GM12878 (cell line): ENCODE data around the gene CREBBP. TPM values are rescaled to one million over a fixed set of nuclear protein-coding genes. Genes with fewer than 3 reads are reported as not detected.

Experiments
- ATAC-seq: fragments of 200-7000 bp; cut with Tn5 transposase; 3 replicates; pipeline ENCODE4 v1.9.1; 2020; ENCODE audit warnings: mild to moderate bottlenecking, moderate library complexity
- BruUV-seq: library from RNA; stranded (reverse); fragments of 400-500 nt; replicated peaks from 2 replicates; lab custom pipeline; 2021; lab: Mats Ljungman, UMichigan
- CTCF ChIA-PET: fragments of 300-600 bp; sonication (Branson Sonifier 250); formaldehyde crosslinking; extraction: SDS; loops from one replicate; lab custom pipeline; 2021; ENCODE audit warnings: inconsistent platforms; lab: Yijun Ruan, JAX
- POLR2A ChIA-PET: fragments of 350-600 bp; formaldehyde crosslinking; extraction: SDS; loops from one replicate; lab custom pipeline; 2021; ENCODE audit warnings: inconsistent platforms; lab: Charles Lee
- RAD21 ChIA-PET: fragments of 300-600 bp; sonication (Branson Sonifier 250); formaldehyde crosslinking; loops from one replicate; lab custom pipeline; 2023; ENCODE audit warnings: antibody characterized with exemption; ENCODE audit not compliant: unreplicated experiment; lab: Charles Lee
- SMC1A ChIA-PET: fragments of 300-600 bp; sonication (Branson Sonifier 250); formaldehyde crosslinking; loops from one replicate; lab custom pipeline; 2023; ENCODE audit not compliant: unreplicated experiment, uncharacterized antibody; lab: Charles Lee
- DNase-seq: peaks from one replicate; pipeline ENCODE4 v3.0.0-alpha.2; 2011; ENCODE audit warnings: low read depth, low spot score
- FAIRE-seq: peaks from 3 replicates; lab custom pipeline; 2011; peaks lifted over from hg19 to GRCh38; lab: Jason Lieb, UNC
- H2AFZ ChIP-seq: 2 replicates; pipeline ENCODE4 v1.6.0; 2011; ENCODE audit warnings: low read depth, low read length, control low read depth; ENCODE audit not compliant: control insufficient read depth
- H3K27ac ChIP-seq: 2 replicates; pipeline ENCODE4 v1.5.1; 2011; ENCODE audit warnings: control low read depth; ENCODE audit not compliant: control insufficient read depth, insufficient read depth
- H3K27me3 ChIP-seq, 2 experiments: replicated peaks in 1 of 2; 2 replicates each; pipeline versions ENCODE4 v1.6.0 to v1.6.1; 2011; ENCODE audit warnings: low read length in 1 of 2; ENCODE audit not compliant: control insufficient read depth in 2 of 2, insufficient read depth in 2 of 2
- H3K36me3 ChIP-seq, 2 experiments: 2 replicates each; pipeline ENCODE4 v1.5.1; 2011; ENCODE audit warnings: low read length in 1 of 2; ENCODE audit not compliant: control insufficient read depth in 2 of 2, insufficient read depth in 2 of 2
- H3K4me1 ChIP-seq: 2 replicates; pipeline ENCODE4 v1.6.1; 2011; ENCODE audit warnings: mild to moderate bottlenecking, low read length, moderate library complexity, mixed read lengths; ENCODE audit not compliant: control insufficient read depth, insufficient read depth
- H3K4me2 ChIP-seq: 2 replicates; pipeline ENCODE4 v1.6.0; 2011; ENCODE audit warnings: control low read depth; ENCODE audit not compliant: control insufficient read depth, insufficient read depth
- H3K4me3 ChIP-seq: fragments of 200-600 bp; sonication (generic); 2 replicates; pipeline ENCODE4 v1.5.1; 2016
- H3K79me2 ChIP-seq: 2 replicates; pipeline ENCODE4 v1.6.0; 2011; ENCODE audit warnings: low read length; ENCODE audit not compliant: control insufficient read depth, insufficient read depth
- H3K9ac ChIP-seq: 2 replicates; pipeline ENCODE4 v1.8.0; 2011; ENCODE audit warnings: low read length, control low read depth, mixed read lengths; ENCODE audit not compliant: control insufficient read depth, insufficient read depth
- H3K9me3 ChIP-seq: replicated peaks from 3 replicates; pipeline ENCODE4 v1.5.1; 2011; ENCODE audit warnings: mild to moderate bottlenecking, low read length; ENCODE audit not compliant: control insufficient read depth, insufficient read depth
- H4K20me1 ChIP-seq: 2 replicates; pipeline ENCODE4 v1.6.0; 2011; ENCODE audit not compliant: control insufficient read depth, insufficient read depth
- BCL3 ChIP-seq: IDR thresholded peaks from 2 replicates; pipeline ENCODE4 v1.6.1; 2011; ENCODE audit warnings: borderline replicate concordance, low read depth, mild to moderate bottlenecking, moderate library complexity, low read length; ENCODE audit not compliant: insufficient read depth, poor library complexity, severe bottlenecking
- CTCF ChIP-seq, 3 experiments: IDR thresholded peaks in 2 of 3; conservative IDR thresholded peaks in 1 of 3; 2 replicates each; pipeline ENCODE4 v1.5.1; 2011; ENCODE audit warnings: low read depth in 3 of 3, low read length in 3 of 3, mild to moderate bottlenecking in 3 of 3, control low read depth in 2 of 3, moderate library complexity in 2 of 3, inconsistent platforms in 1 of 3, mixed read lengths in 1 of 3; ENCODE audit not compliant: control insufficient read depth in 2 of 3, insufficient read depth in 1 of 3; ENCODE audit errors: extremely low read depth in 1 of 3
- FOXM1 ChIP-seq: IDR thresholded peaks from 2 replicates; pipeline ENCODE4 v1.6.1; 2012; ENCODE audit warnings: low read depth, mild to moderate bottlenecking, inconsistent platforms, low read length, moderate library complexity
- JUNB ChIP-seq: IDR thresholded peaks from 2 replicates; pipeline ENCODE4 v1.6.1; 2016; ENCODE audit warnings: antibody characterized with exemption, mild to moderate bottlenecking
- MAX ChIP-seq: IDR thresholded peaks from 2 replicates; pipeline ENCODE4 v1.6.1; 2012; ENCODE audit warnings: low read depth, low read length, improper control_type of control experiment
- MTA2 ChIP-seq: fragments of 450-650 bp; IDR thresholded peaks from 2 replicates; pipeline ENCODE4 v1.6.1; 2016; ENCODE audit warnings: low read depth, mild to moderate bottlenecking, moderate library complexity
- RAD21 ChIP-seq: IDR thresholded peaks from 2 replicates; pipeline ENCODE4 v1.6.1; 2011; ENCODE audit warnings: mild to moderate bottlenecking, low read depth, low read length, moderate library complexity; ENCODE audit not compliant: insufficient read depth
- RBBP5 ChIP-seq: fragments of 200-600 bp; sonication (generic); conservative IDR thresholded peaks from 2 replicates; pipeline ENCODE4 v1.6.1; 2016
- RUNX3 ChIP-seq: IDR thresholded peaks from 2 replicates; pipeline ENCODE4 v1.6.1; 2012; ENCODE audit warnings: low read length, inconsistent platforms
- SREBF2 ChIP-seq: IDR thresholded peaks from 2 replicates; pipeline ENCODE4 v1.6.1; 2012; ENCODE audit warnings: mild to moderate bottlenecking, low read length
- ZBED1 ChIP-seq: IDR thresholded peaks from 2 replicates; pipeline ENCODE4 v1.6.1; 2016; ENCODE audit warnings: borderline replicate concordance
- ZNF622 ChIP-seq: fragments of 450-650 bp; IDR thresholded peaks from 2 replicates; pipeline ENCODE4 v1.6.1; 2017; ENCODE audit warnings: mild to moderate bottlenecking, inconsistent platforms
- ZNF687 ChIP-seq: fragments of 450-650 bp; IDR thresholded peaks from 2 replicates; pipeline ENCODE4 v1.6.1; 2017; ENCODE audit warnings: mild to moderate bottlenecking, moderate library complexity
- WGBS: methylation state at CpG from one replicate; pipeline ENCODE4 v1.1.6; 2016; ENCODE audit warnings: low lambda C conversion rate; ENCODE audit not compliant: insufficient replicate concordance, insufficient coverage; ENCODE audit errors: missing lambda C conversion rate; 5-methylcytosine and 5-hydroxymethylcytosine counted together
- in situ Hi-C: fragments of 300-500 bp; cut with MboI; formaldehyde crosslinking; loops from 9 replicates; pipeline ENCODE4 v1.14.3; 2018; ENCODE audit warnings: mixed read lengths
- intact Hi-C: fragments of 100-400 bp; cut with micrococcal nuclease; formaldehyde crosslinking; loops from one replicate; pipeline ENCODE4 v1.14.2; 2022; ENCODE audit not compliant: unreplicated experiment
- polyA plus RNA-seq, 11 experiments: library from polyadenylated mRNA; depleted of rRNA in 4 of 11; unstranded in 6 of 11; stranded (reverse) in 5 of 11; fragments of >200 nt; fragmentation: Nextera tagmentation in 4 of 11; fragmentation: Illumina TruSeq in 1 of 11; extraction: Ambion mirVana in 4 of 11; extraction: Trizol in 1 of 11; gene quantifications; 1 replicate in 1 of 11; 2 replicates in 10 of 11; pipeline versions ENCODE4 v1.2.1 to v1.2.3, GENCODE V29; 2011 to 2016; ENCODE audit warnings: inconsistent platforms in 2 of 11, missing spikeins in 2 of 11, low read depth in 1 of 11
- total RNA-seq, 4 experiments: library from RNA; depleted of rRNA in 3 of 4; stranded (reverse); fragments of >200 nt in 3 of 4; fragmentation: Illumina TruSeq in 1 of 4; extraction: Trizol in 1 of 4; gene quantifications; 2 replicates each; pipeline versions ENCODE4 v1.2.1 to v1.2.3, GENCODE V29; 2013 to 2021

The CREBBP gene
- total and polyA plus RNA-seq, 10 of the 15 experiments (the other 5 are each of a cell fraction or from before 2014, with no cell fraction given) = 3.4 to 32.7 (median 7.9) TPM

GRCh38 chr16:3839402-3840184, 40.9 kb downstream of the CREBBP start:
- no peak overlapping the region for H2AFZ ChIP-seq
- TF ChIP-seq ZBED1 (no peak), RUNX3 (no peak), MAX (no peak), RBBP5 (no peak), JUNB (no peak), SREBF2 (no peak), FOXM1 (no peak), CTCF (IDR thresholded peaks at IDR 0.05 in 2 of 3, conservative IDR thresholded peaks at IDR 0.05 in 1 of 3; ENCODE audit: control insufficient read depth in 2 of 3, extremely low read depth in 1 of 3, insufficient read depth in 1 of 3, low read depth in 3 of 3, low read length in 3 of 3) (no peak), RAD21 (no peak), ZNF622 (no peak), ZNF687 (no peak), MTA2 (no peak), BCL3 (no peak)
- TF ChIP-seq, all 136 proteins: peak for 0
- H3K9me3 ChIP-seq = no peaks in the 10 kb centered on the region
- ChIA-PET CTCF (no interaction called here), POLR2A (no interaction called here), SMC1A (no interaction called here), RAD21 (no interaction called here)
- peaks cover 50% of the 10 kb centered on the region for H3K79me2 ChIP-seq
- no peak for DNase-seq
- no peak overlapping the region for H3K27ac ChIP-seq
- in situ Hi-C loops (no loop called here), intact Hi-C loops (no loop called here)
- peaks cover 3% of the 10 kb centered on the region; the same call in 1 of the 2 replicates for H3K4me1 ChIP-seq
- no peaks in the 10 kb centered on the region for H4K20me1 ChIP-seq
- no peaks in the 10 kb centered on the region; a peak in 2 of 4 replicates for H3K36me3 ChIP-seq
- H3K27me3 ChIP-seq = no peaks in the 10 kb centered on the region
- no peak for FAIRE-seq
- no peak overlapping the region for H3K9ac ChIP-seq
- no peak for ATAC-seq
- H3K4me3 ChIP-seq = no peak overlapping the region
- no peak overlapping the region for H3K4me2 ChIP-seq
- BruUV-seq = no TSS peak
- 89% methylated on average over 4 of the region's 4 CpGs for WGBS
